Measurements from ENCODE around the gene TMEM165.

TMEM165 gene

DNA sequence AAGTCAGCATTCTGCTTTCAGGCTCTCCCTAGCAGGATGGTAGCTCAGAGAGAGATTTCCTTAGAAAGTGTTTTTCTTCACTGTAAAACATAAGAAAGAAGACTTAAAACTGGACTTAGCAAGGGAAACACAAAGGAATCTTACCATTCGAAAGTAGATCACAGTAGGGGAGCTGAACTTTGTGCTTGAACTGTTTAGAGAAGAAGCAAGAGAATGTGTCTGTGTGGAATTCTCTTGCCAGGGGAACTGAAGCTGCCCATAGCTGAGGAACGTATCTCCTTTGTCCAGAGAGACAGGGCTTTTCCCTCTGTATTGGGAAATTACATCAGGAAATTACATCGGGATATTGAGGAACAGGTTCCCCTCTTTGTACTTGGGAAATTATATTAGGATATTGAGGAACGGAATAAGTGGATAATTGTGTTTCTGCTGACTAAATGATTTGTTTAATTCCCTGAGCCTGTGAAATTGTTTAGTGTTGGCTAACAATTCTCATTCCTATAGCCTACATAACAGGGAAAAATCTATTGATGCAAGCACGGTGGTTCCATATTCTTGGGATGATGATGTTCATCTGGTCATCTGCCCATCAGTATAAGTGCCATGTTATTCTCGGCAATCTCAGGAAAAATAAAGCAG is 28.6 kb upstream of the TMEM165 start:
- DNase-seq (ENCODE audit: low read depth in 2 of 2): no peak

- no peak for DNase-seq (ENCODE audit: low read depth in 2 of 2)
Measured at GRCh38 chr4:55369968-55370367, 25.8 kb upstream of the TMEM165 start.

- DNase-seq (ENCODE audit: low read depth in 2 of 2): no peak
Measured at GRCh38 chr4:55372259-55372658, 23.5 kb upstream of the TMEM165 start.

DNA sequence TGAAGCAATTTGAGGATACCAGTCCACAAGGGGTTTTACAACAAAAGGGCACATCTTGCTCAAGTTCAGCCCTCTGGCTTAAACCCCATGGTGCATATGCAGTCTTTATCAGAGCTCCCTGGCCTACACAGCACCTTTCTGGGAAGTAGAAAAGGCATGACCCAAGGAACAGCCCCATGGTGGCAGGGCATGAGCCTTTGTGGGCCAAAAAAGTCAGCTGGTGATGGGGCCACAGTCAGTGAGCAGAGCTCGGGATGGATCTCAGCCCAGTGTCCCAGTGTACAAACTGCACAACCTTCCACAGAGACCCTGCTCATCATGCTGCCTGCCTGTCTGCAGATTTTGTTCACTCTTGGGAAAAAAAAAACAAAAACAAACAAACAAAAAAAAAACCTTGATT is 22.3 kb upstream of the TMEM165 start:
- no peak for DNase-seq (ENCODE audit: low read depth in 2 of 2)

DNA sequence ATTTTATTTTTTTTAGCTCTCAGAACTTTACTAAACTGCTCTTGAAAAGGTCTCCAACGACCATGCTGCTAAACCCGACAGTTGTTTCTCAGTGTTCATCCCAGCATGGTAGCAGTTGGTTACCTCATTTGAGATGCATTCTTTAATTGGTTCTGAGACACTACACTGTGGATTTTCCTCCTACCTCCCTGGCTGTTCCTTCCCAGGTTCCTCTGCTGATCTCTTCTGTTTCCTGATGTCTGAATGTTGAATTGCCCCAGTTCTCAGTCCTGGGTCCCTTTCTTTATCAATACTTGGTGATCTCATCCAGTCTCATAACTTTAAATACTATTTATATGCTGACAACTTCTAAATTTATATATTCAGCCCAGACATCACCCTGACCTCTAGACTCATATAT is 19.1 kb upstream of the TMEM165 start:
- no peak for DNase-seq (ENCODE audit: low read depth in 2 of 2)

- no peak for DNase-seq (ENCODE audit: low read depth in 2 of 2)
Measured at GRCh38 chr4:55378617-55379467, 16.9 kb upstream of the TMEM165 start.

GRCh38 chr4:55380576-55380975 is 15.2 kb upstream of the TMEM165 start:
- no peak for DNase-seq (ENCODE audit: low read depth in 2 of 2)

- no peak for DNase-seq (ENCODE audit: low read depth in 2 of 2)
Measured at GRCh38 chr4:55381502-55381901, 14.3 kb upstream of the TMEM165 start.

GRCh38 chr4:55382488-55383003 is 13.2 kb upstream of the TMEM165 start:
- no peak for DNase-seq (ENCODE audit: low read depth in 2 of 2)

DNA sequence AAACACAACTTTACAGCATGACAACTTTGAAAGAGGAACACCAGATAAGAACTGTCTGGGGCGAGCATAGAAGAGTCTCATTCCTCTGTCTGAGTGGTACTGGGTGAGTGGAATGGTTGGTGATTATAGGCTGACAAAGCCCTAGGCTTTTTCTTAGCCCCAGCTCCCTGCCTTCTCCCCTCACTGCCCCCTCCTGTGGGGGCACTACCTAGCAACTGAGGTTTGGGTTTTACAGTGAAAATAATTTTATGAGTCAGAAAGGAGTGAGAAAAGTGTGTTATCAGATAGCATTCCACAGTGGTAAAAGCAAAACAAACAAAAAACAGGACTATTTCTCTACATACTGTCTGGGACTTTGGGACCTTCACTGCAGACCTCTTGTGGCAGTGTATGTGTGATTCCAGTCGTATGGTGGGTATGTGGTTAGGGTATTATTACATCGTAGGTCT is 10.5 kb upstream of the TMEM165 start:
- DNase-seq (ENCODE audit: low read depth in 2 of 2): no peak

- DNase-seq (ENCODE audit: low read depth in 2 of 2): no peak
Measured at GRCh38 chr4:55386073-55386472, 9.7 kb upstream of the TMEM165 start.

GRCh38 chr4:55386840-55387239 is 8.9 kb upstream of the TMEM165 start:
- no peak for DNase-seq (ENCODE audit: low read depth in 2 of 2)

GRCh38 chr4:55393461-55394320 is 2.1 kb upstream of the TMEM165 start:
- DNase-seq (ENCODE audit: low read depth in 2 of 2): no peak

GRCh38 chr4:55395218-55395528 is 584 bp upstream of the TMEM165 start:
- no peak for DNase-seq (ENCODE audit: low read depth in 2 of 2)

DNA sequence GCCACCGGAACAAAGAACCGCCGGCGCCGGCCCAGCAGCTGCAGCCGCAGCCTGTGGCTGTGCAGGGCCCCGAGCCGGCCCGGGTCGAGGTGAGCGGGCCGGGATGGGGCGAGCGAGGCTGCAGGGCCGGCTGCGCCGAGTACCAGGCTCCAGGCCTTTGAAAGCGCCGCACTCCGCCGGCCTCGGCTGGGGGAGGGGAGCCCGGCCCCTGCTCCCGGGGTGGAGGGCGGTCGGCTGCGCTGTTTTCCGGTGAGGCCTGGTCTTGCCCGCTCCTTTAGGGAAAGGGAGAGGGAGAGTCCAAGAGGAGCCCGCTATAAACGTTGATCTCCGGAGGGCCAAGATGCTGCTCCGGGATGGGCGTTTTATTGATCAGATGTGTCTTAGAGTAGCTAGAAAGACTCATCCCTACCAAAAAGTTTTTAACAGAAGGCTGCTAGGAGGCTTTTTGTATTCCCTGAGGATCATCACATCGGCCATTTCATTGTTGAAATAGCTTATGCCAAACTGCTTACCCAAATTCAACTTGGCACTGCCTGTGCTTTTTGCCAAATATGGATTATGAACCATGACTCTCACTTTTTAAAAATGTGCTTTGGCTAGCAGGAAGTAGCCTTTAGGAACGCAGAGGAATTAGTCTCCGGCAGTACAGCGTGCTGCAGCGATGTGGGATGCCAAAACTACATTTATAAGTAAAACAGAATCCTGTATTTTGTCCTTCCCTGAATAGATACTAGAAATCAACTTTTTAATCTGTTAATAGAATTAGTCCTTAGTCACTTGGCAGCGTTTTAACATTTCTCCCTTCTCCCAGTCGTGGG is 760 bp downstream of the TMEM165 start:
- no peak for DNase-seq (ENCODE audit: low read depth in 2 of 2)

- no peak for DNase-seq (ENCODE audit: low read depth in 2 of 2)
Measured at GRCh38 chr4:55397126-55397436, 1.3 kb downstream of the TMEM165 start.

GRCh38 chr4:55397520-55398321 is 2.0 kb downstream of the TMEM165 start:
- DNase-seq (ENCODE audit: low read depth in 2 of 2): no peak

GRCh38 chr4:55398461-55398860 is 2.7 kb downstream of the TMEM165 start:
- no peak for DNase-seq (ENCODE audit: low read depth in 2 of 2)

GRCh38 chr4:55398966-55399365 is 3.2 kb downstream of the TMEM165 start:
- no peak for DNase-seq (ENCODE audit: low read depth in 2 of 2)

- no peak for DNase-seq (ENCODE audit: low read depth in 2 of 2)
Measured at GRCh38 chr4:55399581-55399980, 3.8 kb downstream of the TMEM165 start.

GRCh38 chr4:55405073-55405472 is 9.3 kb downstream of the TMEM165 start:
- DNase-seq (ENCODE audit: low read depth in 2 of 2): no peak
